HepG2 (cell line): ENCODE results near the gene CTNNA1. TPM values are rescaled to one million over a fixed set of nuclear protein-coding genes. Genes with fewer than 3 reads are reported as not detected.

ENCODE experiments used
- ATAC-seq: fragments of 200-7000 bp; cut with Tn5 transposase; 3 replicates; pipeline ENCODE4 v1.9.1; 2020; ENCODE audit warnings: mild to moderate bottlenecking, moderate library complexity
- BruUV-seq: library from RNA; stranded (reverse); fragments of 400-500 nt; replicated peaks from 2 replicates; lab custom pipeline; 2021; lab: Mats Ljungman, UMichigan
- CTCF ChIA-PET: fragments of 300-600 bp; formaldehyde crosslinking; extraction: SDS; loops from one replicate; lab custom pipeline; 2021; ENCODE audit warnings: low total read pairs, inconsistent platforms, low intra/inter-chr PET ratio; lab: Yijun Ruan, JAX
- POLR2A ChIA-PET: fragments of 350-600 bp; sonication (Branson Sonifier 250); formaldehyde crosslinking; loops from one replicate; lab custom pipeline; 2020; ENCODE audit warnings: antibody characterized with exemption, inconsistent platforms; lab: Yijun Ruan, JAX
- DNase-seq: peaks from one replicate; pipeline ENCODE4 v3.0.0-alpha.2; 2015; ENCODE audit warnings: low spot score
- FAIRE-seq: peaks from 3 replicates; lab custom pipeline; 2011; peaks lifted over from hg19 to GRCh38; lab: Jason Lieb, UNC
- H2AFZ ChIP-seq: one replicate; pipeline ENCODE4 v1.6.1; 2011; ENCODE audit warnings: low read length, inconsistent platforms
- H3K27ac ChIP-seq: fragments of 300-600 bp; 3 replicates; pipeline ENCODE4 v1.8.0; 2011; ENCODE audit warnings: mixed run types, mild to moderate bottlenecking, mixed read lengths, low read length, inconsistent platforms; ENCODE audit not compliant: insufficient read depth; ENCODE audit errors: extremely low read length
- H3K27me3 ChIP-seq, 2 experiments: fragments of 200-600 bp in 1 of 2; 2 replicates in 1 of 2; 3 replicates in 1 of 2; pipeline versions ENCODE4 v1.6.0 to v1.8.0; 2011; ENCODE audit warnings: low read length in 2 of 2, mild to moderate bottlenecking in 2 of 2, moderate library complexity in 2 of 2, inconsistent platforms in 1 of 2; ENCODE audit not compliant: insufficient read depth in 2 of 2, control insufficient read depth in 1 of 2
- H3K36me3 ChIP-seq, 2 experiments: fragments of 200-600 bp in 1 of 2; replicated peaks in 1 of 2; 2 replicates in 1 of 2; 3 replicates in 1 of 2; pipeline versions ENCODE4 v1.5.1 to v1.8.0; 2011; ENCODE audit warnings: low read length in 2 of 2, inconsistent platforms in 1 of 2; ENCODE audit not compliant: insufficient read depth in 2 of 2, control insufficient read depth in 1 of 2
- H3K4me1 ChIP-seq: 2 replicates; pipeline ENCODE4 v1.5.1; 2012; ENCODE audit warnings: low read length, inconsistent platforms; ENCODE audit not compliant: insufficient read depth
- H3K4me2 ChIP-seq: 2 replicates; pipeline ENCODE4 v1.6.0; 2011; ENCODE audit warnings: low read depth, low read length, inconsistent platforms
- H3K4me3 ChIP-seq, 3 experiments: fragments of 200-600 bp in 1 of 3; sonication (generic), shearing (Covaris generic) in 1 of 3; replicated peaks in 1 of 3; 2 replicates each; pipeline ENCODE4 v1.5.1; 2011 to 2016; ENCODE audit warnings: low read length in 3 of 3, inconsistent platforms in 2 of 3, low read depth in 2 of 3, mild to moderate bottlenecking in 2 of 3, control low read depth in 1 of 3, mixed read lengths in 1 of 3; ENCODE audit not compliant: insufficient read depth in 1 of 3
- H3K79me2 ChIP-seq: one replicate; pipeline ENCODE4 v1.6.1; 2011; ENCODE audit warnings: low read length, inconsistent platforms; ENCODE audit not compliant: insufficient read depth
- H3K9ac ChIP-seq: 2 replicates; pipeline ENCODE4 v1.6.0; 2011; ENCODE audit warnings: mild to moderate bottlenecking, low read depth, low read length, inconsistent platforms; ENCODE audit not compliant: insufficient read depth
- H3K9me3 ChIP-seq: 2 replicates; pipeline ENCODE4 v1.5.1; 2012; ENCODE audit warnings: mild to moderate bottlenecking, low read length
- H4K20me1 ChIP-seq: 2 replicates; pipeline ENCODE4 v1.6.0; 2011; ENCODE audit warnings: inconsistent platforms, mild to moderate bottlenecking, low read length, moderate library complexity; ENCODE audit not compliant: insufficient read depth
- AGO2 ChIP-seq: fragments of 200-400 bp; formaldehyde crosslinking; optimal IDR thresholded peaks from 2 replicates; pipeline ENCODE3; 2017; ENCODE audit warnings: mild to moderate bottlenecking, low read depth, low read length, moderate library complexity
- CAMTA2 ChIP-seq: sonication (generic); formaldehyde crosslinking; IDR thresholded peaks from 2 replicates; pipeline ENCODE4 v1.4.0; 2020; ENCODE audit warnings: mild to moderate bottlenecking, missing genetic modification reagents, borderline replicate concordance
- FOXP1 ChIP-seq, 2 experiments: fragments of 450-650 bp in 1 of 2; IDR thresholded peaks; 2 replicates each; pipeline ENCODE4 v1.6.1; 2017 to 2018; ENCODE audit warnings: antibody characterized with exemption in 1 of 2
- GFI1 ChIP-seq: sonication (generic); formaldehyde crosslinking; IDR thresholded peaks from 2 replicates; pipeline ENCODE4 v1.5.0; 2020; ENCODE audit warnings: missing genetic modification reagents, mild to moderate bottlenecking, borderline replicate concordance
- GTF2F1 ChIP-seq: fragments of 150-350 bp; IDR thresholded peaks from 2 replicates; pipeline ENCODE4 v1.6.1; 2014; ENCODE audit warnings: low read length
- HNRNPL ChIP-seq: fragments of 200-400 bp; formaldehyde crosslinking; IDR thresholded peaks from 2 replicates; pipeline ENCODE4 v1.6.1; 2017; ENCODE audit warnings: mild to moderate bottlenecking, low read depth, low read length
- SETDB1 ChIP-seq: sonication (generic); formaldehyde crosslinking; IDR thresholded peaks from 2 replicates; pipeline ENCODE4 v1.5.1; 2020; ENCODE audit warnings: missing genetic modification reagents, mild to moderate bottlenecking, borderline replicate concordance
- SKI ChIP-seq: fragments of 450-650 bp; IDR thresholded peaks from one replicate; pipeline ENCODE4 v1.6.1; 2018; ENCODE audit warnings: mild to moderate bottlenecking; ENCODE audit not compliant: partially characterized antibody
- YY1 ChIP-seq: IDR thresholded peaks from 2 replicates; pipeline ENCODE4 v1.6.1; 2011; ENCODE audit warnings: low read length, low read depth, moderate library complexity, mild to moderate bottlenecking; ENCODE audit not compliant: insufficient read depth, insufficient replicate concordance
- ZNF124 ChIP-seq: sonication (generic); formaldehyde crosslinking; IDR thresholded peaks from 2 replicates; pipeline ENCODE4 v1.4.0; 2020; ENCODE audit warnings: missing genetic modification reagents
- ZNF3 ChIP-seq: IDR thresholded peaks from 2 replicates; pipeline ENCODE4 v1.7.0; 2017; ENCODE audit warnings: inconsistent platforms
- ZNF569 ChIP-seq: sonication (generic); formaldehyde crosslinking; IDR thresholded peaks from 2 replicates; pipeline ENCODE4 v1.5.0; 2020; ENCODE audit warnings: mild to moderate bottlenecking, missing genetic modification reagents, moderate library complexity, borderline replicate concordance
- ZNF619 ChIP-seq: sonication (generic); formaldehyde crosslinking; IDR thresholded peaks from 2 replicates; pipeline ENCODE4 v1.4.0; 2020; ENCODE audit warnings: mild to moderate bottlenecking, missing genetic modification reagents
- WGBS: methylation state at CpG from one replicate; pipeline ENCODE4 v1.1.6; 2017; ENCODE audit warnings: low lambda C conversion rate; 5-methylcytosine and 5-hydroxymethylcytosine counted together
- in situ Hi-C: cut with HindIII; loops from 2 replicates; pipeline ENCODE4 v1.10.0; 2017; ENCODE audit warnings: low pct_unique_long_range_greater_than_20kb; ENCODE audit not compliant: extremely low pct_ligation_motif_present
- intact Hi-C: fragments of 100-400 bp; cut with micrococcal nuclease; formaldehyde crosslinking; loops from one replicate; pipeline ENCODE4 v1.10.0; 2022; ENCODE audit not compliant: unreplicated experiment
- polyA plus RNA-seq, 8 experiments: library from polyadenylated mRNA; depleted of rRNA in 3 of 8; stranded (reverse) in 7 of 8; unstranded in 1 of 8; fragments of >200 nt; fragmentation: Illumina TruSeq in 4 of 8; extraction: Trizol in 4 of 8; gene quantifications; 2 replicates each; pipeline versions ENCODE4 v1.2.1 to v1.2.3, GENCODE V29; 2011 to 2016; ENCODE audit warnings: low read depth in 4 of 8, missing spikeins in 1 of 8, mixed read lengths in 1 of 8; ENCODE audit not compliant: insufficient read depth in 1 of 8
- total RNA-seq, 5 experiments: library from RNA; depleted of rRNA; stranded (reverse); fragments of >200 nt; fragmentation: Illumina TruSeq; extraction: Trizol; gene quantifications; 2 replicates each; pipeline ENCODE4 v1.2.3, GENCODE V29; 2016; ENCODE audit warnings: low read depth in 1 of 5
- TF ChIP-seq, protein P1 (sequence below): sonication (generic); formaldehyde crosslinking; IDR thresholded peaks from 2 replicates; pipeline ENCODE4 v1.5.0; 2020; ENCODE audit warnings: mild to moderate bottlenecking, missing genetic modification reagents, moderate library complexity
- TF ChIP-seq, protein P2 (sequence below): sonication (generic); formaldehyde crosslinking; IDR thresholded peaks from 2 replicates; pipeline ENCODE4 v1.8.0; 2022; ENCODE audit warnings: missing genetic modification reagents, mild to moderate bottlenecking, inconsistent platforms, borderline replicate concordance

Gene CTNNA1
- total and polyA plus RNA-seq, 2 of the 13 experiments (the other 11 are each of a cell fraction or from before 2014, with no cell fraction given) = 66.8 to 162 TPM

DNA sequence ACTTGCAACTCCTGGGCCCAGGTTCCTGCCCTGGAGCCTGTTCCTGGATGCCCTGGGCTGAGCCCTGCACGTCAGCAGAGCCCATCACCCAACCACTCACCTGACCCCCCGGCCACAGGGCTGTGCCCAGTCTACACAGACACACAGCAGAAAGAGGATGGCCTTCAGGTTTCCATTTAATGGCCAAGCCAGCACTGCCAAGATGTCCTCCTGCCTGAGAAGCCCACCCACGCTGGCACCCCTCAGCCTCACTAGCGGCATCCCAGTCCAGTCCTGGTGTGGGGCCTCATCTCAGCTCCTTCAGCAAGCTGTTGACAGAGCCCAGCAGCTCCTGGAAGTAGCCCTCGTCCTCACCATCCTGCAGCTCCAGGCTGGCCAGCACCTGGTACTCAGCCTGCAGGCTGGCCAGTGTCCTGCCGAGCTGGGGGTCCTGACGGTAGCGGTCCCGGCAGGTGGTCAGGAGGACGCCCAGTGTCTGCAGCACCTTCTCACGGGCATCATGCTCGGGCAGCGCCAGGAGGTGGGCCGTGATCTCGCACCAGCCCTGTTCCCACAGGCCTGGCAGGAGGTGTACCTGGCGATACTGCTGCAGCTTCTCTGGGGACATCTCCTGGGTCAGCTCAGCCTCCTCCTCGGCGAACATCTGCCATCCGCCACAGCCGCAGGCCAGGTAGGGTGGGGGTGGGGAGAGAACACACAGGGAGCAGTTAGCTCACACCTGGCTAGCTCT, 193.8 kb downstream of the CTNNA1 start:
- H3K4me2 ChIP-seq = no peak overlapping the region
- intact Hi-C loops (no loop called here), in situ Hi-C loops (no loop called here)
- H2AFZ ChIP-seq = no peak overlapping the region
- no peak overlapping the region for H3K9ac ChIP-seq
- no peak overlapping the region for H3K4me3 ChIP-seq
- no peaks in the 10 kb centered on the region for H3K27me3 ChIP-seq
- H3K4me1 ChIP-seq = no peaks in the 10 kb centered on the region
- POLR2A ChIA-PET = no interaction called here
- no peaks in the 10 kb centered on the region for H3K9me3 ChIP-seq
- H3K79me2 ChIP-seq = no peaks in the 10 kb centered on the region
- FAIRE-seq (no peak), ATAC-seq (no peak), DNase-seq (no peak)
- no peak overlapping the region for H3K27ac ChIP-seq
- no peaks in the 10 kb centered on the region for H4K20me1 ChIP-seq
- BruUV-seq = no TSS peak
- TF ChIP-seq ZNF124 (no peak), AGO2 (peak; percentile 47)
- CTCF ChIA-PET = no interaction called here
- WGBS = 93% methylated on average over 3 of the region's 20 CpGs
- peaks cover 0 to 2% of the 10 kb centered on the region in 2 experiments; a peak in 2 of 5 replicates for H3K36me3 ChIP-seq

DNA sequence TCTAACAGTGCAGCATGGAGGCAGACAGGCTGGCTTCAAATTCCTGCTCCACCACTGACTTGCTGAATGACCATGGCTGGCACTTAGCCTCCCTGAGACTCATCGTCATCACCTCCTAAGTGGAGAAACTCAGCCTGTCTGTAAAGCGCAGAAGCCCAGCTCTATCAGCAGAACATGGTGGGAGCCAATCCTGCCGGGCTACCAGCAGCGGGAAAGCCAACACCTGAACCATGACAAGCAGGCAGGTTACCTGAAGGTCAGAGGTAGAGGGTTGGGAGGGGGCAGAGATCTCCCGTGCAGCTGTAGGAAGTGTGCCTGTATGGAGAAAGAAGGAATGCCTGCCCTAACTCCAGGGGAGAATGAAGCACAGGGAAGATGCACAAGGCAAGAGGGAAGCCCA, 194.6 kb downstream of the CTNNA1 start:
- WGBS = 96% methylated on average over 5 of the region's 5 CpGs
- Histone ChIP-seq H2AFZ (no peak overlapping the region), H4K20me1 (no peaks in the 10 kb centered on the region), H3K27me3 (no peaks in the 10 kb centered on the region), H3K9ac (no peak overlapping the region), H3K4me3 (no peak overlapping the region), H3K36me3 (peaks cover 0 to 2% of the 10 kb centered on the region in 2 experiments; a peak in 2 of 5 replicates), H3K79me2 (no peaks in the 10 kb centered on the region), H3K9me3 (no peaks in the 10 kb centered on the region), H3K4me2 (no peak overlapping the region), H3K27ac (no peak overlapping the region), H3K4me1 (peaks cover under 1% of the 10 kb centered on the region; the same call in 1 of the 2 replicates)
- ATAC-seq = no peak
- FAIRE-seq = no peak
- ChIA-PET CTCF (no interaction called here), POLR2A (no interaction called here)
- intact Hi-C loops = no loop called here
- in situ Hi-C loops = no loop called here
- no TSS peak for BruUV-seq
- DNase-seq = no peak
- TF ChIP-seq GFI1 (CRISPR knock-in tag) (no peak), ZNF3 (no peak), SKI (no peak), YY1 (no peak), ZNF619 (CRISPR knock-in tag) (no peak), ZNF569 (CRISPR knock-in tag) (no peak), SETDB1 (CRISPR knock-in tag) (no peak), GTF2F1 (no peak), HNRNPL (no peak), CAMTA2 (CRISPR knock-in tag) (no peak), FOXP1 (IDR thresholded peaks at IDR 0.05) (no peak), FOXP1 (CRISPR knock-in tag; IDR thresholded peaks at IDR 0.05) (no peak)
- TF ChIP-seq, protein P1, sequence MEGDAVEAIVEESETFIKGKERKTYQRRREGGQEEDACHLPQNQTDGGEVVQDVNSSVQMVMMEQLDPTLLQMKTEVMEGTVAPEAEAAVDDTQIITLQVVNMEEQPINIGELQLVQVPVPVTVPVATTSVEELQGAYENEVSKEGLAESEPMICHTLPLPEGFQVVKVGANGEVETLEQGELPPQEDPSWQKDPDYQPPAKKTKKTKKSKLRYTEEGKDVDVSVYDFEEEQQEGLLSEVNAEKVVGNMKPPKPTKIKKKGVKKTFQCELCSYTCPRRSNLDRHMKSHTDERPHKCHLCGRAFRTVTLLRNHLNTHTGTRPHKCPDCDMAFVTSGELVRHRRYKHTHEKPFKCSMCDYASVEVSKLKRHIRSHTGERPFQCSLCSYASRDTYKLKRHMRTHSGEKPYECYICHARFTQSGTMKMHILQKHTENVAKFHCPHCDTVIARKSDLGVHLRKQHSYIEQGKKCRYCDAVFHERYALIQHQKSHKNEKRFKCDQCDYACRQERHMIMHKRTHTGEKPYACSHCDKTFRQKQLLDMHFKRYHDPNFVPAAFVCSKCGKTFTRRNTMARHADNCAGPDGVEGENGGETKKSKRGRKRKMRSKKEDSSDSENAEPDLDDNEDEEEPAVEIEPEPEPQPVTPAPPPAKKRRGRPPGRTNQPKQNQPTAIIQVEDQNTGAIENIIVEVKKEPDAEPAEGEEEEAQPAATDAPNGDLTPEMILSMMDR = no peak
- TF ChIP-seq, protein P2, sequence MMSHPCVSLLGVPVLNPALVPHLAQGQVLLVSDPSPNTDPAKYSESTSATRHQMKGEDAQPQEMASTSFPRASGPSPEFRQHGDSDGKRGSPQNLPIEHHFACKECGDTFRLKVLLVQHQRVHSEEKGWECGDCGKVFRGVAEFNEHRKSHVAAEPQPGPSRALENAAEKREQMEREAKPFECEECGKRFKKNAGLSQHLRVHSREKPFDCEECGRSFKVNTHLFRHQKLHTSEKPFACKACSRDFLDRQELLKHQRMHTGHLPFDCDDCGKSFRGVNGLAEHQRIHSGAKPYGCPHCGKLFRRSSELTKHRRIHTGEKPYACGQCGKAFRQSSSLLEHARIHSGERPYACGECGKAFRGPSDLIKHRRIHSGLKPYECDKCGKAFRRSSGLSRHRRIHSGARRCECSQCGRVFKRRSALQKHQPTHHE (CRISPR knock-in tag) = no peak
